CD14-positive monocyte (primary cell): Measurements from ENCODE around the gene RAP2A. TPM values are rescaled to one million over a fixed set of nuclear protein-coding genes. Genes with fewer than 3 reads are reported as not detected.

ENCODE experiments used
- DNase-seq, 3 donors: peaks; one replicate each; pipeline ENCODE4 v3.0.0-alpha.2; 2011 to 2022
- H2AFZ ChIP-seq: 2 replicates; pipeline ENCODE4 v1.6.0; 2012; ENCODE audit warnings: mild to moderate bottlenecking, low read depth, low read length, inconsistent platforms; ENCODE audit not compliant: insufficient read depth, poor library complexity, severe bottlenecking
- H3K27ac ChIP-seq, 2 donors: 1 replicate in 1 of 2; 2 replicates in 1 of 2; pipeline ENCODE4 v1.5.1; 2012 to 2013; ENCODE audit warnings: low read length in 2 of 2, control low read depth in 1 of 2, inconsistent platforms in 1 of 2, low read depth in 1 of 2, mild to moderate bottlenecking in 1 of 2
- H3K27me3 ChIP-seq, 2 donors: one replicate each; pipeline versions ENCODE4 v1.6.0 to v1.6.1; 2011 to 2013; ENCODE audit warnings: low read length in 2 of 2; ENCODE audit not compliant: control insufficient read depth in 2 of 2, insufficient read depth in 2 of 2
- H3K36me3 ChIP-seq, 2 donors: replicated peaks in 1 of 2; 1 replicate in 1 of 2; 2 replicates in 1 of 2; pipeline versions ENCODE4 v1.5.1 to v1.6.1; 2012 to 2013; ENCODE audit warnings: low read length in 2 of 2, control low read depth in 1 of 2, inconsistent platforms in 1 of 2, mild to moderate bottlenecking in 1 of 2; ENCODE audit not compliant: insufficient read depth in 2 of 2, control insufficient read depth in 1 of 2
- H3K4me1 ChIP-seq, 2 donors: 1 replicate in 1 of 2; 2 replicates in 1 of 2; pipeline versions ENCODE4 v1.5.1 to v1.6.1; 2012 to 2013; ENCODE audit warnings: low read length in 2 of 2, control low read depth in 1 of 2, inconsistent platforms in 1 of 2, mild to moderate bottlenecking in 1 of 2, moderate library complexity in 1 of 2; ENCODE audit not compliant: insufficient read depth in 2 of 2, control insufficient read depth in 1 of 2
- H3K4me2 ChIP-seq: replicated peaks from 2 replicates; pipeline ENCODE3; 2012; ENCODE audit warnings: low read length, moderate library complexity, mild to moderate bottlenecking; ENCODE audit not compliant: poor library complexity, severe bottlenecking; ENCODE audit errors: extremely low read depth
- H3K4me3 ChIP-seq, 3 experiments: fragments of 200-600 bp in 1 of 3; sonication (generic) in 1 of 3; replicated peaks in 1 of 3; 1 replicate in 2 of 3; 2 replicates in 1 of 3; pipeline ENCODE4 v1.5.1; 2011 to 2013; ENCODE audit warnings: low read length in 3 of 3, mild to moderate bottlenecking in 3 of 3, control low read depth in 2 of 3, low read depth in 2 of 3, inconsistent platforms in 1 of 3, moderate library complexity in 1 of 3
- H3K79me2 ChIP-seq: 2 replicates; pipeline ENCODE4 v1.6.0; 2012; ENCODE audit warnings: mild to moderate bottlenecking, control low read depth, inconsistent platforms, low read length, moderate library complexity; ENCODE audit not compliant: insufficient read depth
- H3K9ac ChIP-seq: 2 replicates; pipeline ENCODE4 v1.6.0; 2017; ENCODE audit warnings: low read length, mild to moderate bottlenecking; ENCODE audit not compliant: insufficient read depth, poor library complexity, severe bottlenecking
- H3K9me3 ChIP-seq, 2 donors: replicated peaks in 1 of 2; 1 replicate in 1 of 2; 2 replicates in 1 of 2; pipeline versions ENCODE4 v1.5.1 to v1.6.1; 2012 to 2013; ENCODE audit warnings: low read length in 2 of 2, control low read depth in 1 of 2; ENCODE audit not compliant: control insufficient read depth in 1 of 2, insufficient read depth in 1 of 2
- H4K20me1 ChIP-seq: 2 replicates; pipeline ENCODE4 v1.6.0; 2012; ENCODE audit warnings: mild to moderate bottlenecking, low read length, control low read depth, moderate library complexity; ENCODE audit not compliant: insufficient read depth
- H3K27ac Mint-ChIP-seq, 7 donors: one replicate each; pipeline ENCODE4 v1.8.0; 2020; ENCODE audit warnings: mild to moderate bottlenecking in 7 of 7, mixed read lengths in 7 of 7, moderate library complexity in 6 of 7, inconsistent platforms in 2 of 7
- H3K27me3 Mint-ChIP-seq, 3 donors: one replicate each; pipeline ENCODE4 v1.8.0; 2021 to 2022; ENCODE audit warnings: low read depth in 3 of 3, mild to moderate bottlenecking in 3 of 3, mixed read lengths in 3 of 3, moderate library complexity in 3 of 3, inconsistent platforms in 1 of 3
- H3K36me3 Mint-ChIP-seq, 2 donors: one replicate each; pipeline ENCODE4 v1.8.0; 2020; ENCODE audit warnings: mixed read lengths in 2 of 2, inconsistent platforms in 1 of 2, mild to moderate bottlenecking in 1 of 2
- H3K4me1 Mint-ChIP-seq: one replicate; pipeline ENCODE4 v1.8.0; 2020; ENCODE audit warnings: mild to moderate bottlenecking, mixed read lengths
- H3K4me3 Mint-ChIP-seq, 2 donors: one replicate each; pipeline ENCODE4 v1.8.0; 2020; ENCODE audit warnings: mild to moderate bottlenecking in 2 of 2, mixed read lengths in 2 of 2, moderate library complexity in 1 of 2
- H3K9me3 Mint-ChIP-seq, 7 donors: one replicate each; pipeline ENCODE4 v1.8.0; 2020 to 2022; ENCODE audit warnings: mixed read lengths in 7 of 7, mild to moderate bottlenecking in 6 of 7, moderate library complexity in 6 of 7, inconsistent platforms in 2 of 7
- CTCF ChIP-seq: fragments of 200-600 bp; IDR thresholded peaks from one replicate; pipeline ENCODE4 v1.8.0; 2022; ENCODE audit warnings: antibody characterized with exemption, mild to moderate bottlenecking
- WGBS: methylation state at CpG from one replicate; pipeline ENCODE4 v1.1.5; 2013; ENCODE audit warnings: missing lambda C conversion rate; ENCODE audit not compliant: insufficient coverage; 5-methylcytosine and 5-hydroxymethylcytosine counted together
- intact Hi-C, 2 donors: fragments of 100-400 bp; cut with micrococcal nuclease; formaldehyde crosslinking; loops; one replicate each; pipeline versions ENCODE4 v1.15.0 to v1.15.1; 2023
- polyA plus RNA-seq, 3 donors: library from polyadenylated mRNA; depleted of rRNA in 1 of 3; unstranded in 2 of 3; stranded (reverse) in 1 of 3; fragments of 300-500 nt in 2 of 3; fragments of >200 nt in 1 of 3; fragmentation: Illumina TruSeq in 2 of 3; gene quantifications; 1 replicate in 2 of 3; 2 replicates in 1 of 3; pipeline ENCODE4 v1.2.3, GENCODE V29; 2012 to 2021

Gene RAP2A
- polyA plus RNA-seq, 3 donors, result 2.3 to 5.3 (median 4.5) TPM

DNA sequence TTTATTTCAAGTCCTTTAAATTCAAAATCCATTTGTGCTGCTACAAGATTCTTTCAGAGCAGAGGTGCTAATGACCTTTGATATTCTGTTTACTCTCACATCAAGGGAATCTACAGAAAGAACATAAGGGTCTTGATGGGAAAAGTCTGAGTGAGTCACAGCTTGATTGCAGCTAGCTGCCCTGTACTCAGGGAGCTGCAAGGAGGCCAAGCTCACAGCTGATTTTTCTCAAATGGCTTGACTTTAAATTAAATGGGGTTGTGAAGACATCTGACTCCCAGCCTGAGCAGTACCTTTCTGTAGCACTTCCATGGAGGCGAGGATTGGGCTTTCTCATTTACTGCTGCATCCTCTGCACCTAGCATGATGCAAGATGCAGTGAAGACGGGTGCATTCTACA, 62.5 kb downstream of the RAP2A start:
- Mint-ChIP-seq H3K9me3 (peaks cover 0 to 13% (median 0%) of the 10 kb centered on the region in 7 donors), H3K4me3 (no peak overlapping the region), H3K27ac (no peak overlapping the region), H3K27me3 (peaks cover 0 to 4% (median 0%) of the 10 kb centered on the region in 3 donors), H3K36me3 (no peaks in the 10 kb centered on the region), H3K4me1 (peaks cover 2% of the 10 kb centered on the region)
- H3K27me3 ChIP-seq, result no peaks in the 10 kb centered on the region
- no peak for TF ChIP-seq CTCF
- no peak for DNase-seq
- H3K9me3 ChIP-seq, result no peaks in the 10 kb centered on the region
- H3K27ac ChIP-seq, result no peak overlapping the region
- no peaks in the 10 kb centered on the region for H4K20me1 ChIP-seq
- no peak overlapping the region for H2AFZ ChIP-seq
- H3K4me2 ChIP-seq, result no peak overlapping the region
- H3K79me2 ChIP-seq, result no peaks in the 10 kb centered on the region
- H3K4me3 ChIP-seq, result no peak overlapping the region
- intact Hi-C loops, result no loop called here
- no peaks in the 10 kb centered on the region for H3K4me1 ChIP-seq
- H3K36me3 ChIP-seq, result no peaks in the 10 kb centered on the region
- H3K9ac ChIP-seq, result no peak overlapping the region
- WGBS, result no CpG with 5 or more reads among the region's 2 CpGs

DNA sequence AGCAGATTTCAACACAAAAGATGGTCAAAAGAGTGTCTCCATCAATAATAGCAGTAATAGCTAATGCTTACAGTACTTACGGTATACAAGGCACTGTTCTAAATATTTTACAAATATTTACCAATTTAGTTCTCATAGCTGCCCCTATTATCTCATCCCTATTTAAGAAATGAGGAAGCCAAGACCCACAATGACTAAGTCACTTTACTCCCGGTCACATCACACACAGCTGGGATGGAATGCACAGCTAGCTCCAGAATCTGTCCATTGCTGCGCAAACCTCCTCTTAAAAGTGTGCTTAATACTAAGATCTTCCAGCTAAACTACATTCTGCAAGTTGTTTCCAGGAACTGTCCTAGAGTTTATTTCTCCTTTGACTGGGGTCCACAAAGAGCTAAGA, 63.4 kb downstream of the RAP2A start:
- intact Hi-C loops, result no loop called here
- Histone ChIP-seq H3K4me2 (no peak overlapping the region), H3K36me3 (no peaks in the 10 kb centered on the region), H3K27me3 (no peaks in the 10 kb centered on the region), H2AFZ (no peak overlapping the region), H3K27ac (no peak overlapping the region), H3K4me1 (no peaks in the 10 kb centered on the region), H3K4me3 (no peak overlapping the region), H3K79me2 (no peaks in the 10 kb centered on the region), H4K20me1 (no peaks in the 10 kb centered on the region), H3K9ac (no peak overlapping the region), H3K9me3 (no peaks in the 10 kb centered on the region)
- Mint-ChIP-seq H3K4me3 (no peak overlapping the region), H3K9me3 (peaks cover 0 to 13% (median 0%) of the 10 kb centered on the region in 7 donors), H3K4me1 (peaks cover 2% of the 10 kb centered on the region), H3K36me3 (no peaks in the 10 kb centered on the region), H3K27ac (no peak overlapping the region), H3K27me3 (peaks cover 0 to 4% (median 2%) of the 10 kb centered on the region in 3 donors)
- no peak for TF ChIP-seq CTCF
- no peak for DNase-seq
- WGBS, result 45% methylated on average over 2 of the region's 3 CpGs
